ENCODE measurements around the gene PON2. TPM values are rescaled to one million over a fixed set of nuclear protein-coding genes. Genes with fewer than 3 reads are reported as not detected.
"Not testable (repeated sequence)": the region's sequence is repeated elsewhere in the genome, so short reads cannot be mapped to it uniquely, and the experiment has no call there.

The PON2 gene
- total RNA-seq, 1 experiment from 2014 or later: 44.0 TPM

DNA sequence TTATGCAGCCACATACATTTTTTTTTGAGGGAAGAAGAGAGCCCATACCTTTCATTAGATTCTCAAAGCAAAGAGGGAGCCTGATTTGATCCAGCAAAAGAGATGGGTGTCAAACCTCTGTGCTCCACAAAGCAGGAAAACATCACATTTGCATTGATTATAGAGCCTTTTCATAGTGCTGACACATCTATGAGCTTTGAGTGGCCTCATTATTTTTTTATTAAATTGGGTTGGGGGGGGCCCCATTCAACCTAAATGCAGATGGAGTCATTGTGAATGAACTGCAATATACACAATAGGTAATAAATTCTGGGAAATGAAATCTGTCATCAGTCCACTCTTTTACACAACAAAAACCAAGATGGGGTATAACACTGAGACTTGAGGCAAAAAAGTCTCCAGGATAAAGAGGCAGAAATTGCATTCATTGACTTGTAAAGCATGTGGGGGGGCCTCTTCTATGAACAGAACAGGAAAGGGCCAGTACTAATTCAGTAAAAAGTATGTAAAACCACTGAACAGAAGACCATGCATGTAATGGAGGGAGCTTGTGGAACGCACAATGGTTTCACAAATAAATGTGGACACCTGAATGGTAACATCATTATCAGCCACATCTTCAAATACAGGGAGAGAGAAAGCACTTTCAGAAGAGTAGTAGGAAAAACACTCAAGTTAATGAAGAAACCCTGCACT lies 33.2 kb upstream of the PON2 start:
- BruUV-seq (replicated peaks): no TSS peak
- no peak for ATAC-seq
- Histone ChIP-seq H3K9ac (ENCODE audit: low read length) (no peak overlapping the region), H4K20me1 (ENCODE audit: insufficient read depth) (no peaks in the 10 kb centered on the region), H3K27me3 (ENCODE audit: insufficient read depth, low read length) (no peaks in the 10 kb centered on the region), H2AFZ (ENCODE audit: low read depth, low read length, poor library complexity, severe bottlenecking) (no peak overlapping the region), H3K9me3 (ENCODE audit: control insufficient read depth in 1 of 2, insufficient read depth in 1 of 2, low read depth in 1 of 2, low read length in 2 of 2) (no peaks in the 10 kb centered on the region), H3K36me3 (ENCODE audit: control insufficient read depth in 1 of 2, insufficient read depth in 2 of 2, low read length in 2 of 2) (no peaks in the 10 kb centered on the region), H3K4me2 (ENCODE audit: low read length) (no peak overlapping the region), H3K79me2 (ENCODE audit: insufficient read depth, low read length) (no peaks in the 10 kb centered on the region), H3K27ac (ENCODE audit: low read depth, low read length) (no peak overlapping the region), H3K4me3 (replicated peaks in 1 of 2; ENCODE audit: low read depth in 1 of 2, low read length in 2 of 2) (no peak overlapping the region), H3K9me2 (ENCODE audit: insufficient read depth) (no peaks in the 10 kb centered on the region), H3K4me1 (ENCODE audit: control insufficient read depth in 1 of 2, insufficient read depth in 2 of 2, low read length in 2 of 2) (peaks cover 12% of the 10 kb centered on the region in 2 experiments; a peak in 3 of 4 replicates)
- no peak for DNase-seq (ENCODE audit: low read depth, low spot score)
- TF ChIP-seq RAD21 (IDR thresholded peaks at IDR 0.05; ENCODE audit: low read depth) (no peak), EGR1 (IDR thresholded peaks at IDR 0.05; ENCODE audit: low read depth) (no peak), TCF7L2 (IDR thresholded peaks at IDR 0.05; ENCODE audit: borderline replicate concordance, extremely low read depth, insufficient read depth, insufficient read length) (no peak), EZH2phosphoT487 (IDR thresholded peaks at IDR 0.05; ENCODE audit: borderline replicate concordance) (no peak), ZFX (IDR thresholded peaks at IDR 0.05) (no peak), POLR2A (IDR thresholded peaks at IDR 0.05; ENCODE audit: borderline replicate concordance, extremely low read depth, insufficient read depth, insufficient read length) (no peak), SRF (IDR thresholded peaks at IDR 0.05; ENCODE audit: low read depth) (no peak), EZH2 (IDR thresholded peaks at IDR 0.05) (no peak)
- TF ChIP-seq, protein P1, sequence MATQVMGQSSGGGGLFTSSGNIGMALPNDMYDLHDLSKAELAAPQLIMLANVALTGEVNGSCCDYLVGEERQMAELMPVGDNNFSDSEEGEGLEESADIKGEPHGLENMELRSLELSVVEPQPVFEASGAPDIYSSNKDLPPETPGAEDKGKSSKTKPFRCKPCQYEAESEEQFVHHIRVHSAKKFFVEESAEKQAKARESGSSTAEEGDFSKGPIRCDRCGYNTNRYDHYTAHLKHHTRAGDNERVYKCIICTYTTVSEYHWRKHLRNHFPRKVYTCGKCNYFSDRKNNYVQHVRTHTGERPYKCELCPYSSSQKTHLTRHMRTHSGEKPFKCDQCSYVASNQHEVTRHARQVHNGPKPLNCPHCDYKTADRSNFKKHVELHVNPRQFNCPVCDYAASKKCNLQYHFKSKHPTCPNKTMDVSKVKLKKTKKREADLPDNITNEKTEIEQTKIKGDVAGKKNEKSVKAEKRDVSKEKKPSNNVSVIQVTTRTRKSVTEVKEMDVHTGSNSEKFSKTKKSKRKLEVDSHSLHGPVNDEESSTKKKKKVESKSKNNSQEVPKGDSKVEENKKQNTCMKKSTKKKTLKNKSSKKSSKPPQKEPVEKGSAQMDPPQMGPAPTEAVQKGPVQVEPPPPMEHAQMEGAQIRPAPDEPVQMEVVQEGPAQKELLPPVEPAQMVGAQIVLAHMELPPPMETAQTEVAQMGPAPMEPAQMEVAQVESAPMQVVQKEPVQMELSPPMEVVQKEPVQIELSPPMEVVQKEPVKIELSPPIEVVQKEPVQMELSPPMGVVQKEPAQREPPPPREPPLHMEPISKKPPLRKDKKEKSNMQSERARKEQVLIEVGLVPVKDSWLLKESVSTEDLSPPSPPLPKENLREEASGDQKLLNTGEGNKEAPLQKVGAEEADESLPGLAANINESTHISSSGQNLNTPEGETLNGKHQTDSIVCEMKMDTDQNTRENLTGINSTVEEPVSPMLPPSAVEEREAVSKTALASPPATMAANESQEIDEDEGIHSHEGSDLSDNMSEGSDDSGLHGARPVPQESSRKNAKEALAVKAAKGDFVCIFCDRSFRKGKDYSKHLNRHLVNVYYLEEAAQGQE (IDR thresholded peaks at IDR 0.05; ENCODE audit: low read depth): no peak
- intact Hi-C loops (cut with micrococcal nuclease): no loop called here
- ChIA-PET POLR2A (no interaction called here), CTCF (no interaction called here), RAD21 (ENCODE audit: low non-redundant PET in 1 of 2, low total read pairs in 2 of 2, uncharacterized antibody in 2 of 2, unreplicated experiment in 2 of 2) (no interaction called here)

- DNase-seq (ENCODE audit: low read depth, low spot score); H4K20me1 ChIP-seq (ENCODE audit: insufficient read depth); H3K4me3 ChIP-seq (replicated peaks in 1 of 2; ENCODE audit: low read depth in 1 of 2, low read length in 2 of 2); H3K9me2 ChIP-seq (ENCODE audit: insufficient read depth); CTCF ChIA-PET; intact Hi-C loops (cut with micrococcal nuclease); H3K4me1 ChIP-seq (ENCODE audit: control insufficient read depth in 1 of 2, insufficient read depth in 2 of 2, low read length in 2 of 2); H3K4me2 ChIP-seq (ENCODE audit: low read length); BruUV-seq (replicated peaks); H3K79me2 ChIP-seq (ENCODE audit: insufficient read depth, low read length); H3K36me3 ChIP-seq (ENCODE audit: control insufficient read depth in 1 of 2, insufficient read depth in 2 of 2, low read length in 2 of 2); H3K9ac ChIP-seq (ENCODE audit: low read length); H3K27me3 ChIP-seq (ENCODE audit: insufficient read depth, low read length); H2AFZ ChIP-seq (ENCODE audit: low read depth, low read length, poor library complexity, severe bottlenecking); H3K9me3 ChIP-seq (ENCODE audit: control insufficient read depth in 1 of 2, insufficient read depth in 1 of 2, low read depth in 1 of 2, low read length in 2 of 2); ATAC-seq; H3K27ac ChIP-seq (ENCODE audit: low read depth, low read length); POLR2A ChIA-PET; RAD21 ChIA-PET (ENCODE audit: low non-redundant PET in 1 of 2, low total read pairs in 2 of 2, uncharacterized antibody in 2 of 2, unreplicated experiment in 2 of 2): not testable (repeated sequence)
Measured at GRCh38 chr7:95460653-95461052, 25.8 kb upstream of the PON2 start.

Data from HCT116 (cell line).